ENCODE measurements around the gene MKRN1. TPM values are rescaled to one million over a fixed set of nuclear protein-coding genes. Genes with fewer than 3 reads are reported as not detected.

Gene MKRN1
- total RNA-seq, 1 donor from 2014 or later, result 38.8 TPM

- H3K9me3 ChIP-seq, result no peaks in the 10 kb centered on the region
- DNase-seq (ENCODE audit: extremely low spot score in 2 of 2), result no peak
- no peak overlapping the region for H3K27ac ChIP-seq
- intact Hi-C loops (cut with DNase I), result loop anchor here (10.0 kb wide), 1 partner anchor 90 kb away; the partner anchor contains the start of gene SLC37A3
- H3K4me3 ChIP-seq, result no peak overlapping the region
- H3K36me3 ChIP-seq, result no peaks in the 10 kb centered on the region
- no peak for TF ChIP-seq POLR2A (IDR thresholded peaks at IDR 0.05)
- no peak for TF ChIP-seq POLR2AphosphoS5 (IDR thresholded peaks at IDR 0.05; ENCODE audit: insufficient read depth in 1 of 2, low read depth in 1 of 2)
- TF ChIP-seq CTCF (IDR thresholded peaks at IDR 0.05), result no peak
- H3K27me3 ChIP-seq, result no peaks in the 10 kb centered on the region
- peaks cover 7% of the 10 kb centered on the region for H3K4me1 ChIP-seq
Measured at GRCh38 chr7:140484479-140484878, 5.2 kb upstream of the MKRN1 start.

- Histone ChIP-seq H3K9me3 (no peaks in the 10 kb centered on the region), H3K27ac (peak overlapping the region; percentile 94)
- intact Hi-C loops (cut with DNase I), result loop anchor here (2.0 to 10.0 kb wide), 2 partner anchors 31 to 85 kb away; partner anchors contain the start of gene SLC37A3
Measured at GRCh38 chr7:140479739-140480084, 407 bp upstream of the MKRN1 start.

GRCh38 chr7:140478246-140479061 is 851 bp downstream of the MKRN1 start:
- no peak for DNase-seq (ENCODE audit: extremely low spot score in 2 of 2)
- H3K4me3 ChIP-seq, result peak overlapping the region; percentile 98
- H3K36me3 ChIP-seq, result no peaks in the 10 kb centered on the region
- no peaks in the 10 kb centered on the region for H3K9me3 ChIP-seq
- no peaks in the 10 kb centered on the region for H3K27me3 ChIP-seq
- H3K27ac ChIP-seq, result peak overlapping the region; percentile 94
- TF ChIP-seq POLR2A (IDR thresholded peaks at IDR 0.05) (no peak), CTCF (IDR thresholded peaks at IDR 0.05) (no peak), POLR2AphosphoS5 (IDR thresholded peaks at IDR 0.05; ENCODE audit: insufficient read depth in 1 of 2, low read depth in 1 of 2) (no peak)
- intact Hi-C loops (cut with DNase I), result loop anchor here (2.0 kb wide), 1 partner anchor 32 kb away; no protein-coding TSS in a partner anchor
- peaks cover 27% of the 10 kb centered on the region for H3K4me1 ChIP-seq

More at GRCh38 chr7:140479739-140480084, 407 bp upstream of the MKRN1 start:
- peaks cover 24% of the 10 kb centered on the region for H3K4me1 ChIP-seq
- H3K36me3 ChIP-seq, result no peaks in the 10 kb centered on the region
- no peaks in the 10 kb centered on the region for H3K27me3 ChIP-seq
- DNase-seq (ENCODE audit: extremely low spot score in 2 of 2), result no peak
- peak overlapping the region; percentile 98 for H3K4me3 ChIP-seq
- TF ChIP-seq POLR2AphosphoS5 (IDR thresholded peaks at IDR 0.05; ENCODE audit: insufficient read depth in 1 of 2, low read depth in 1 of 2) (no peak), CTCF (IDR thresholded peaks at IDR 0.05) (no peak), POLR2A (IDR thresholded peaks at IDR 0.05) (no peak)

- no peak for TF ChIP-seq POLR2A (IDR thresholded peaks at IDR 0.05)
- no peak for TF ChIP-seq POLR2AphosphoS5 (IDR thresholded peaks at IDR 0.05; ENCODE audit: insufficient read depth in 1 of 2, low read depth in 1 of 2)
- no peak for TF ChIP-seq CTCF (IDR thresholded peaks at IDR 0.05)
- Histone ChIP-seq H3K27me3 (no peaks in the 10 kb centered on the region), H3K27ac (no peak overlapping the region), H3K4me3 (no peak overlapping the region), H3K9me3 (no peaks in the 10 kb centered on the region), H3K36me3 (no peaks in the 10 kb centered on the region), H3K4me1 (peaks cover 35% of the 10 kb centered on the region)
- no peak for DNase-seq (ENCODE audit: extremely low spot score in 2 of 2)
- intact Hi-C loops (cut with DNase I), result no loop called here
Measured at GRCh38 chr7:140476698-140477261, 2.5 kb downstream of the MKRN1 start.
